ENCODE data around the gene CNTN6.

Gene CNTN6

GRCh38 chr3:1171320-1171719 lies 78.5 kb downstream of the CNTN6 start:
- Histone ChIP-seq H3K9me3 (ENCODE audit: control insufficient read depth, insufficient read depth, low read depth, low read length) (no peaks in the 10 kb centered on the region), H3K36me3 (ENCODE audit: control insufficient read depth in 2 of 2, insufficient read depth in 1 of 2, low read length in 2 of 2) (no peaks in the 10 kb centered on the region), H3K4me1 (ENCODE audit: control insufficient read depth, insufficient read depth, low read length) (no peaks in the 10 kb centered on the region), H3K4me3 (ENCODE audit: low read depth, low read length) (no peak overlapping the region), H3K27ac (ENCODE audit: extremely low read depth, low read depth, low read length) (no peak overlapping the region)
- ChIA-PET CTCF (no interaction called here), POLR2A (no interaction called here)
- TF ChIP-seq ZNF624 (tag by site-specific recombination; IDR thresholded peaks at IDR 0.05) (no peak), ZNF510 (tag by site-specific recombination; IDR thresholded peaks at IDR 0.05; ENCODE audit: insufficient replicate concordance) (no peak), ZFP69B (tag by site-specific recombination; IDR thresholded peaks at IDR 0.05) (no peak), ZNF777 (tag by site-specific recombination; IDR thresholded peaks at IDR 0.05; ENCODE audit: borderline replicate concordance) (no peak), REPIN1 (tag by site-specific recombination; IDR thresholded peaks at IDR 0.05; ENCODE audit: low read depth) (no peak), ZNF530 (tag by site-specific recombination; IDR thresholded peaks at IDR 0.05; ENCODE audit: low read depth) (no peak), ZBTB8A (tag by site-specific recombination; IDR thresholded peaks at IDR 0.05) (no peak), ZIC2 (tag by site-specific recombination; IDR thresholded peaks at IDR 0.05) (no peak)
- TF ChIP-seq, protein P1, sequence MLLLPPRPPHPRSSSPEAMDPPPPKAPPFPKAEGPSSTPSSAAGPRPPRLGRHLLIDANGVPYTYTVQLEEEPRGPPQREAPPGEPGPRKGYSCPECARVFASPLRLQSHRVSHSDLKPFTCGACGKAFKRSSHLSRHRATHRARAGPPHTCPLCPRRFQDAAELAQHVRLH (tag by site-specific recombination; IDR thresholded peaks at IDR 0.05), result no peak
- TF ChIP-seq, protein P2, sequence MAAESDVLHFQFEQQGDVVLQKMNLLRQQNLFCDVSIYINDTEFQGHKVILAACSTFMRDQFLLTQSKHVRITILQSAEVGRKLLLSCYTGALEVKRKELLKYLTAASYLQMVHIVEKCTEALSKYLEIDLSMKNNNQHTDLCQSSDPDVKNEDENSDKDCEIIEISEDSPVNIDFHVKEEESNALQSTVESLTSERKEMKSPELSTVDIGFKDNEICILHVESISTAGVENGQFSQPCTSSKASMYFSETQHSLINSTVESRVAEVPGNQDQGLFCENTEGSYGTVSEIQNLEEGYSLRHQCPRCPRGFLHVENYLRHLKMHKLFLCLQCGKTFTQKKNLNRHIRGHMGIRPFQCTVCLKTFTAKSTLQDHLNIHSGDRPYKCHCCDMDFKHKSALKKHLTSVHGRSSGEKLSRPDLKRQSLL (tag by site-specific recombination; IDR thresholded peaks at IDR 0.05), result no peak

DNA sequence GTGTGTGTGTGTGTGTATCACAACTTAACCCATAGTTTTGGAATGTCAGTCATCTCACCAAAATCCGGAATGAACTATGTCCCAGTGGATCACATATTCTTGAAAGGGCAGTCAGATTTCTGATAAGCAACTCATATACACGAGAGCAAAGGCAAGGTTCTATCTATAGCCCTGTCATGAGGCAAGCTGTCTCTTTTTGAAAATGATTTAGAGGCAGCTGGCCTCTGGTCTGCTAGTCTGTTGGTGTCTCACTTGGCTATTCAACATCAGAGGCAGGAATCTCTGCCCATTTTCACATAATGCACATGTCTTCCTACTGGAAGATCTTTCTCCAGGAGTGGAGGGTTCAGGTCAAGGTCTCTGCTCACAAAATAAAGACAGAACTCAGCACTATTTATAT lies 79.8 kb downstream of the CNTN6 start:
- Histone ChIP-seq H3K9me3 (ENCODE audit: control insufficient read depth, insufficient read depth, low read depth, low read length) (no peaks in the 10 kb centered on the region), H3K4me1 (ENCODE audit: control insufficient read depth, insufficient read depth, low read length) (no peaks in the 10 kb centered on the region), H3K27ac (ENCODE audit: extremely low read depth, low read depth, low read length) (no peak overlapping the region), H3K4me3 (ENCODE audit: low read depth, low read length) (no peak overlapping the region), H3K36me3 (ENCODE audit: control insufficient read depth in 2 of 2, insufficient read depth in 1 of 2, low read length in 2 of 2) (no peaks in the 10 kb centered on the region)
- ChIA-PET CTCF (no interaction called here), POLR2A (no interaction called here)
- TF ChIP-seq ZBTB17 (tag by site-specific recombination; IDR thresholded peaks at IDR 0.05), result no peak
- TF ChIP-seq ZNF529 (tag by site-specific recombination; IDR thresholded peaks at IDR 0.05; ENCODE audit: insufficient replicate concordance), result no peak
- TF ChIP-seq ZNF629 (tag by site-specific recombination; IDR thresholded peaks at IDR 0.05), result no peak
- no peak for TF ChIP-seq ZNF350 (tag by site-specific recombination; IDR thresholded peaks at IDR 0.05)
- no peak for TF ChIP-seq GLI4 (tag by site-specific recombination; IDR thresholded peaks at IDR 0.05)
- TF ChIP-seq MEIS1 (CRISPR knock-in tag; IDR thresholded peaks at IDR 0.05; ENCODE audit: borderline replicate concordance), result no peak
- no peak for TF ChIP-seq ZFHX2 (tag by site-specific recombination; conservative IDR thresholded peaks at IDR 0.05)
- no peak for TF ChIP-seq BCL11A (tag by site-specific recombination; IDR thresholded peaks at IDR 0.05; ENCODE audit: low read depth)
- no peak for TF ChIP-seq ZNF280C (tag by site-specific recombination; IDR thresholded peaks at IDR 0.05)
- TF ChIP-seq, protein P3, sequence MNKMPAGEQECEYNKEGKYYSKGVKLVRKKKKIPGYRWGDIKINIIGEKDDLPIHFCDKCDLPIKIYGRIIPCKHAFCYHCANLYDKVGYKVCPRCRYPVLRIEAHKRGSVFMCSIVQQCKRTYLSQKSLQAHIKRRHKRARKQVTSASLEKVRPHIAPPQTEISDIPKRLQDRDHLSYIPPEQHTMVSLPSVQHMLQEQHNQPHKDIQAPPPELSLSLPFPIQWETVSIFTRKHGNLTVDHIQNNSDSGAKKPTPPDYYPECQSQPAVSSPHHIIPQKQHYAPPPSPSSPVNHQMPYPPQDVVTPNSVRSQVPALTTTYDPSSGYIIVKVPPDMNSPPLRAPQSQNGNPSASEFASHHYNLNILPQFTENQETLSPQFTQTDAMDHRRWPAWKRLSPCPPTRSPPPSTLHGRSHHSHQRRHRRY (tag by site-specific recombination; IDR thresholded peaks at IDR 0.05), result no peak
- no peak for TF ChIP-seq ZNF114 (tag by site-specific recombination; IDR thresholded peaks at IDR 0.05)
- TF ChIP-seq ZNF585B (tag by site-specific recombination; IDR thresholded peaks at IDR 0.05), result no peak
- TF ChIP-seq ZNF621 (tag by site-specific recombination; IDR thresholded peaks at IDR 0.05), result no peak
- TF ChIP-seq ZNF555 (tag by site-specific recombination; conservative IDR thresholded peaks at IDR 0.05), result no peak
- TF ChIP-seq KLF9 (tag by site-specific recombination; IDR thresholded peaks at IDR 0.05; ENCODE audit: low read depth), result no peak
- no peak for TF ChIP-seq ZNF302 (tag by site-specific recombination; IDR thresholded peaks at IDR 0.05; ENCODE audit: low read depth)
- TF ChIP-seq GLI2 (tag by site-specific recombination; IDR thresholded peaks at IDR 0.05; ENCODE audit: borderline replicate concordance, low read depth), result no peak
- TF ChIP-seq TCF7L2 (IDR thresholded peaks at IDR 0.05; ENCODE audit: borderline replicate concordance, low read depth, low read length), result no peak
- TF ChIP-seq ZSCAN30 (tag by site-specific recombination; IDR thresholded peaks at IDR 0.05), result no peak
- no peak for TF ChIP-seq ZNF140 (tag by site-specific recombination; IDR thresholded peaks at IDR 0.05)

All from HEK293 (cell line).